22Rv1 (cell line): ENCODE measurements around the gene EFCAB9.

Experiments used
- CTCF ChIP-seq: fragments of 450-650 bp; IDR thresholded peaks from 2 replicates; pipeline ENCODE4 v1.5.1; 2017; ENCODE audit warnings: mild to moderate bottlenecking
- ZFX ChIP-seq: fragments of 450-650 bp; IDR thresholded peaks from 2 replicates; pipeline ENCODE4 v1.6.1; 2017; ENCODE audit warnings: antibody characterized with exemption, borderline replicate concordance

- TF ChIP-seq CTCF, result no peak
- TF ChIP-seq ZFX, result no peak
Observed at GRCh38 chr5:172172912-172173563, 20.9 kb upstream of the EFCAB9 start.
